Stimulated activated CD4-positive, alpha-beta T cell treated with anti-CD3 and anti-CD28 coated beads, Interleukin-4, amount 100 ng/mL, for 24 hours (primary cell): Measurements from ENCODE around the gene POLR1G.
"Not testable (repeated sequence)": the region's sequence is repeated elsewhere in the genome, so short reads cannot be mapped to it uniquely, and the experiment has no call there.

Experiments used
- DNase-seq: peaks from one replicate; pipeline ENCODE4 v3.0.0-alpha.2; 2020

Gene POLR1G

DNA sequence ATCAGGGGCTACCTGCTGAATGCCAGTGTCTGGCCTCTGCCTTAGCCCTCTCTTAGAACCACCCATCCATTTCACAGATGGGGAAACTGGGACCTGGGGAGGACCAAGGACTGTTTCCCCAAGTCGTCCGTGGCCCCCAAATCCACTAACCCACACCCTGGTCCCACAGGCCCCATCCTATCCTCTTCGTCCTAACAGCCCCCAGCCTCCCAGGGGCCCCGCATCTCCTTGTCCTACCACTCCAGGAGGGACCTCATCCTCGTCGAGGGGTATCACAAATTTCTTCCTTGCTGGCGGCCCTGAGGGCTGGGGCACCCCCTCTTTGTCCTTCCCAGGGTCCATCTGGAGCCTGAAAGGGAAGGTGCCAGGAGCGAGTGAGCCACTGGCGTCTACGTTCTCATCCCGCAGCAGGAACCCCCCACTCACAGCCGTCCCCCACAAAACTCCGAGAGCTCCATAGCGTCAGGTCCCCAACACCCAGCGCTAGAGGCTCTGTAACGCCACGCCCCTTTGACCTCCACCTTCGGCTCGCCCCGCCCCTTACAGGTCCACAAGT, 16.7 kb downstream of the POLR1G start:
- DNase-seq: peak; percentile 84

DNA sequence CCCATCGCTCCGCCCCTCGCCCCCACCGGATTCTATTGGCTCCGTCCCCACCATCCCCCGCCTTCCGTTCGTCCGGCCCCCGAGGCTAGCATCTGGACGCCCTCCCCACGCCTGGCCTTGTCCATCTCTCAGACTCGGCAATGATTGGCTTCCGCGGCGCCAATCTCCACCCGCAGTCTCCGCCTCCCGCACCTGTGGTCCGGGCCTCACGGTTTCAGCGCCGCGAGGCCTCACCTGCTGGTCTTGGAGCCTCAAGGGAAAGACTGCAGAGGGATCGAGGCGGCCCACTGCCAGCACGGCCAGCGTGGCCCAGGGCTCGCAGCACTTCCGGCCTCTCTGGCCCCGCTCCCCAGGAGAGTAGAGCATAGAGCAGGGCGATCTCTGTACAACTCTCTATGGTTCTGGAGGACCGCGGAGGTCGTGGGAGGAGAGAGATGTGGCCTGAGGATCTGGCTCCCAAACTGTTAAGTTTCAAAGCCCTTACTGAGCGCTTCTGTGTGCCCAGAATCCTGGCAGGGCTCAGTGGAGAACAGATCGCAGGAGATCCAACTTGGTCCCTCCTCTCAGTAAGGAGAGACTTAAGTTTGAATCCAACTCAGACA, 17.2 kb downstream of the POLR1G start, which contains the start of gene ERCC1:
TSS of gene ERCC1 (minus strand) at position 329 of the 602 bp plus-strand sequence. CDS start 543 bp downstream, outside the sequence.
- DNase-seq: peak; percentile 70

- DNase-seq: peak; percentile 54
Observed at GRCh38 chr19:45424191-45425058, 18.0 kb downstream of the POLR1G start.

DNA sequence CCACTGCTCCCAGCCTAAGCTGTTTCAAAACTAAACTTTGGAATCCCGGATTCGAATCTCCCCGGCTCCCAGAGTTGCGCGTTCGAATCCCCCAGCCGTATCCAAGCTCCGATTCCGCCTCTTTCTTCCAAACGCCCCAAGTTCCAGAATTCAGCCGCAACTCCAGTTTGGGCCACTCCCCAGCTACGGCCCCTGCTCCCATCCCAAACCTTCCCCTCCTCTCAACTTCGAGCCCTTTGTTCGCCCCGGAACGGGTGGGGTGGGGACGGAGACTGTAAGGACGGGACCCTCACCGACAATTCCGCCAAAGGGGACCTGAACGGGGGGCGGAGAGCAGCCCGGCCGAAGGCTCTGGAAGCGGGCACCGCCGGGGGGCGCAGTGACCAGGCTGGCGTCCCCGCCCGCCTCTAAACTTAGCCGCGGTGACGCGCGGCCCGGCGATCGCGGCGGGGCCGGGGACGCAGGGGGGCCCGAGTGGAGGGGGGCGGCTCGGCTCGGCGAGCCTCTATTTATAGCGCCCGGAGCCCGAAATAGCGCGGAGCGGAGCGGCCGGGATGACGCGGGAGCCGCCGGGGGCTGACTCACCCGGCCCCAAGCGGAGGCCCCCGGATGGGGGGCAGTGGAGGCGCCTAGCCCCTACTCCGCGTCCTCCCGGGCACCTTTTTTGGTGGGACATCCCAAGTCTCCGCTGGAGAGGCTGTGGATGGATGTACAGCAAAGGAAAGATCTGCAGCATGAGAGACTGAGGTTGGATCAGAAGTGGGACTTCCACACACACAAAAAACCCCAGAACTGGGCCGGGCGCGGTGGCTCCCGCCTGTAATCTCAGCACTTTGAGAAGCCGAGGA, 22.2 kb downstream of the POLR1G start:
- no peak for DNase-seq

- DNase-seq: not testable (repeated sequence)
Observed at GRCh38 chr19:45429896-45430295, 23.5 kb downstream of the POLR1G start.

GRCh38 chr19:45431008-45431407, 24.6 kb downstream of the POLR1G start:
- DNase-seq: not testable (repeated sequence)

DNA sequence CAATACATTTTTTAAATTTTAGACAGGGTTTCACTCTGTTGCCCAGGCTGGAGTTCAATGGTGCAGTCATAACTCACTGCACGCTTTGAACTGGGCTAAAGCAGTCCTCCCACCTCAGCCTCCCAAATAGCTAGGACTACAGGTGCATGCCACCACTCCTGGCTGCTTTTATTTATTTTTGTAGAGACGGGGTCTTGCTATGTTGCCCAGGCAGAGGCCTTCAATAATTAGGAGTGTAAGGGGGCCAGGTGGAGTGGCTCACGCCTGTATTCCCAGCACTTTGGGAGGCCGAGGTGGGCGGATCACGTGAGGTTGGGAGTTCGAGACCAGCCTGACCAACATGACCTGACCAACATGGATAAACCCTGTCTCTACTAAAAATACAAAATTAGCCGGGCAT, 26.1 kb downstream of the POLR1G start:
- DNase-seq: not testable (repeated sequence)

GRCh38 chr19:45437328-45437727, 30.9 kb downstream of the POLR1G start:
- no peak for DNase-seq

DNA sequence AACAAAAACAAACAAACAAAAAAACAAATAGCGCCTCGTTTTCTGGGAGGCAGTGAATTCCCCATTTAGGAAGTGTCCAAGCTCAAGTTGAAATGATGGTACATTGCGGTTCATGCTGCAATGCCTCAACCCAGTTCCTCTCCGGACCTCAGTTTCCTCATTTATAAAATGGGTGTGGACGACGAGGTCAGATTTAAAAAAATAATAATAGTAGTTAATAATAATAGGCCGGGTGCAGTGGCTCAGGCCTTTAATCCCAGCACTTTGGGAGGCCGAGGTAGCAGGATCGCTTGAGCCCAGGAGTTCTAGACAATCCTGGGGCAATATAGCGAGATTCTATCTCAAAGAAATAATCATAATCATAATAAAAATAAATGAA, 32.7 kb downstream of the POLR1G start:
- DNase-seq: no peak

GRCh38 chr19:45439569-45440258, 33.3 kb downstream of the POLR1G start:
- DNase-seq: peak; percentile 82

- DNase-seq: no peak
Observed at GRCh38 chr19:45440259-45440638, 33.8 kb downstream of the POLR1G start.

DNA sequence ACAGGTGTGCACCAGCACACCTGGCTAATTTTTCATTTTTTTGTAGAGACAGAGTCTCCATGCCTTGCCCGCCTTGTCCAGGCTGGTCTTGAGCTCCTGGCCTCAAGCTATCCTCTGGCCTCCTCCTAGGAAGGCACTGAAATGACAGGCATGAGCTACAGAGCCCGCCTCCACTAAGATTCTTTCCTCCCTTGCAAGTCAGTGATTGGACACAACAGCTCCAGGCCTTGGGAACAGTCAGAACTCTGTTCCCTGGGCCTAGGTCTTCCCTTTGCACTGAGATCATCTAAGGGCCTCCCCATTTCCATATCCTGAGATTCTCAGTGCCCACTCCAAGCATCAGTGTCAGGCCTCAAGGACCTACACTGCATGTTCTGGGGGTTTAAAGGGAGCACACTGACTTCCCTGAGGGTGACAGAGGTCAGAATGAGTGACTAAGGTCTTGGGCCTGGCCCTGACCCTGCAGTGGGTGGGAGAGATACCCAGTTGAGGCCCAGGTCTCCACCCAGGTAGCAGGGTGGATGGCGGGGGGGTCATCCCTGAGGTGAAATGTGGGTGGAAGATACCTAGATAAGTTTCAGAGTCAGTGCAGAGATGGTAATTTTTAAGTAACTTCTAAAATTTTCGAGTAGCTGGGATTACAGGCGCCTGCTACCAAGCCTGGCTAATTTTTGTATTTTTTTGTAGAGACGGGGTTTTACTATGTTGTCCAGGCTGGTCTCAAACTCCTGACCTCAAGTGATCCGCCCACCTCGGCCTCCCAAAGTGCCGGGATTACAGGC, 34.6 kb downstream of the POLR1G start:
- DNase-seq: no peak

- no peak for DNase-seq
Observed at GRCh38 chr19:45442408-45442777, 35.9 kb downstream of the POLR1G start.

- peak; percentile 41 for DNase-seq
Observed at GRCh38 chr19:45442778-45443461, 36.5 kb downstream of the POLR1G start.

- peak; percentile 54 for DNase-seq
Observed at GRCh38 chr19:45443462-45444317, 37.2 kb downstream of the POLR1G start.

GRCh38 chr19:45444318-45445041, 38.0 kb downstream of the POLR1G start:
- peak; percentile 79 for DNase-seq

DNA sequence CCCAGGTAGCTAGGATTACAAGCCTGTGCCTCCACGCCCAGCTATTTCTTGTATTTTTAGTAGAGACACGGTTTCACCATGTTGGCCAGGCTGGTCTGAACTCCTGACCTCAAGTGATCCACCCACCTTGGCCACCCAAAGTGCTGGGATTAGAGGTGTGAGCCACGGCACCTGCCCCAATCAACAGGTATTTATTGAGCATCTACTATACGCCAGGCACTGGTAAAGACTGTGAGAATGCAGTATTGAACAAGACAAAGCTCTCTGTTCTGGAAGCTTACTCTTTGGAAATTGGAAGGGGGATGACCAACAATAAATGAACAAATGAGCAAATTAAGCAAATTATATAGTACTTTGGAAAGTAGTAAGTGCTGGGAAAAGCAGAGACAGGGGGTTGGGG, 38.7 kb downstream of the POLR1G start:
- no peak for DNase-seq

DNA sequence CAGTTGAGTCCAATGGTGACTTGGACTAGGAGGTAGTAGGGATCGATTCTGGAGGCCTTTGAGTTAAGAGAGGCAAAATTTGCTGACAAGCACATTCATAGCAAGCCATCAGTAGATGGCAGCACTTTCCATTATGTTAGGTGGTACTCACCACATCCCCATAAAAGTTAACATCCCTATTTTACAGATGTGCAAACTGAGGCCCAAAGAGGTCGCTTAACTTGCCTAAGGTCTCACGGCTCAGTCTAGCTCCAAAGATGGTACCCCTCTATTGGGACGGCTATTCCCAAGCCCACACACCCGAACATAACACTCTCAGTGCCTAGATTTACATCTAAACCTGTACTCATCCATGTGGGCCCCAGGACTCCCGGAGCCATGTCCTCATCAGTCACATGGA, 39.9 kb downstream of the POLR1G start:
- DNase-seq: no peak

DNA sequence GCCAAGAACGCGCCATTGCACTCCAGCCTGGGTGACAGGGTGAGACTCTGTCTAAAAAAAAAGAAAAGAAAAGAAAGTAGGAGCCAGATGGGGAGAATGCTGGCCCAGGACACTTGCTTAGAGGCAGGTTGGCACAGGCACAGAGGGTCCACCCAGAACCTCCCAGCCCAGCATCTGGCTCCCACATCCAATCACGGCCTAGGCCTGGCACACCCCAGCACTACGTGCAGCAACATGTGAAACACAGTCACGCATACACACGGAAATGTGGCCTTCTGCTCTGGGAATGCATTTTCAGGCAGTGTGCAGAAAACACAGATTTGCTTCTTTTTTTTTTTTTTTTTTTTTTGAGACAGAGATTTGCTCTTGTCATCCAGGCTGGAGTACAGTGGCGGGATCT, 40.5 kb downstream of the POLR1G start:
- DNase-seq: no peak
